HG03565 (cell line): Measurements from ENCODE around the gene RCAN1.

Experiments used
- ATAC-seq: cut with Tn5 transposase; IDR thresholded peaks from one replicate; pipeline ENCODE4 v1.9.1; 2021; ENCODE audit warnings: mild to moderate bottlenecking, moderate library complexity; ENCODE audit not compliant: unreplicated experiment

The RCAN1 gene

GRCh38 chr21:34602061-34602460 is 12.9 kb downstream of the RCAN1 start:
- no peak for ATAC-seq

GRCh38 chr21:34599534-34600101 is 15.3 kb downstream of the RCAN1 start:
- no peak for ATAC-seq

GRCh38 chr21:34598931-34599400 is 15.9 kb downstream of the RCAN1 start:
- no peak for ATAC-seq

- ATAC-seq = no peak
Observed at GRCh38 chr21:34597406-34597805, 17.5 kb downstream of the RCAN1 start.

GRCh38 chr21:34596561-34597271 is 18.2 kb downstream of the RCAN1 start:
- ATAC-seq = no peak

GRCh38 chr21:34595457-34595856 is 19.5 kb downstream of the RCAN1 start:
- no peak for ATAC-seq

GRCh38 chr21:34594566-34595234 is 20.2 kb downstream of the RCAN1 start:
- no peak for ATAC-seq

- ATAC-seq = no peak
Observed at GRCh38 chr21:34593954-34594531, 20.9 kb downstream of the RCAN1 start.

GRCh38 chr21:34593423-34593822 is 21.5 kb downstream of the RCAN1 start:
- no peak for ATAC-seq

- ATAC-seq = no peak
Observed at GRCh38 chr21:34592120-34592955, 22.6 kb downstream of the RCAN1 start.

GRCh38 chr21:34590520-34590919 is 24.4 kb downstream of the RCAN1 start:
- ATAC-seq = no peak

GRCh38 chr21:34589511-34590282 is 25.2 kb downstream of the RCAN1 start:
- no peak for ATAC-seq

GRCh38 chr21:34583926-34584563 is 30.9 kb downstream of the RCAN1 start:
- no peak for ATAC-seq

- ATAC-seq = peak; percentile 64
Observed at GRCh38 chr21:34582506-34583150, 32.3 kb downstream of the RCAN1 start.

GRCh38 chr21:34580181-34580700 is 34.7 kb downstream of the RCAN1 start:
- no peak for ATAC-seq

- no peak for ATAC-seq
Observed at GRCh38 chr21:34579411-34579810, 35.5 kb downstream of the RCAN1 start.

- ATAC-seq = no peak
Observed at GRCh38 chr21:34576041-34576511, 38.8 kb downstream of the RCAN1 start.

GRCh38 chr21:34574601-34575529 is 40.0 kb downstream of the RCAN1 start:
- no peak for ATAC-seq
